Activated CD4-positive, alpha-beta T cell treated with anti-CD3 and anti-CD28 coated beads for 1 hour (primary cell): ENCODE measurements around the gene FAM124A.

Experiments
- DNase-seq: peaks from one replicate; pipeline ENCODE4 v3.0.0-alpha.2; 2020

The FAM124A gene

DNA sequence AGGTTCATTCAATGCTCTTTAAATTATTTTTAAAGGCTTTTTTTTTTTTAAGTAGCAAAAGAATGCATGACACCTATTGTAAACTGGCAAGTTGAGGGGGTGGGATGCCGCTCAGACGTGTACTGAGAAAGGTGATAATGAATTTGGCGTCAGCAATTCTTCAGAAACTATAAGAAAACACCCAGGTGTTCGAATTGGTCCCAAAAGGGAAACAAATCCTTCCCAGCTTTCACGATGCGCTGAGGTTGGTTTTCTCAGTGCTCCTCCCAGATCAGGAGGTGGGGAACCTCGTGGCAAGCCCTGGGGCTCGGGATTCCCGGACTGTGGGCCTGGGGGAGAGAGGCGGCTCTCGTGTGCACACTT is 543 bp upstream of the FAM124A start:
- DNase-seq, result no peak

DNA sequence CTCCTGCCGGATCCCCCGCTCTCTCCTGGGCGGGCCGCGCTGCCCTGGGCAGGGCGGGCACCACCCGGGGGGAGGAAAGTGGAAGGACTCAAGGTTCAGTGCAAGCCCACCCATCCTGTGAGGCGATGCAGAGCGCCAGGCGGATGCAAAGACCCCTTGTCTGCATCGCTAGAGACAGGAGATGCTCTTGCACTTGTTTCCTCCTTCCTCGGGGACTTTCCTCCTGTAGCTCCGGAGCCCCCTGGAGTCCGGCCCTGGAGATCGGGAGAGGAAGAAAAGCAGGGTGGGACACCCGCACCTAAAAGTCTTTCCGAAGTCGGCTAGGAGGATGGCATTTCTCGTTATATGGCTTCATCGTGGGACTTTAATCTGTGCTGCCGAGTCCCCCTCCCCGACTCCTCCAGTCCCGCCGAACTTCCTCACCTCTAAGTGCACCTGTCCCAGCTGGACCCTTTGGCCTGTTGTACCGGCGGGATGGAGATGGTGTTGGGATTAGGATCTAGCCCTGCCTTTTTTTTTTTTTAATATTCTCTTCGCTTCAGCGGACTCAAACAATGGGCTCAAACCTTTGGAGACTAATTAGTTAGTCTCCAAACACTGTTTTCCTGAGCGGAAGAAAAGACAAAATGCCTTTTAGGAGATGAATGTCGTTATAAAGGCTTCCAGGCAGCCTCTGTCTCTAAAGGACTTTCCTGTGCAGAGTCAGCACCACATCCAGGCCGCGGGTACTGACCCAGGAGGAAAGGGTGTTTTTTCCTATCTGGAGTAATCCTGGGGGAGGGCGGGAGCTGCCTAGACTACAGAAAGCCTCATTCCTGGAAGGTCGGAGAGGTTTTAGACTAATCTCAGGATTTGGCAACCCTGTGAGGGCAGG is 725 bp downstream of the FAM124A start:
- DNase-seq, result no peak

DNA sequence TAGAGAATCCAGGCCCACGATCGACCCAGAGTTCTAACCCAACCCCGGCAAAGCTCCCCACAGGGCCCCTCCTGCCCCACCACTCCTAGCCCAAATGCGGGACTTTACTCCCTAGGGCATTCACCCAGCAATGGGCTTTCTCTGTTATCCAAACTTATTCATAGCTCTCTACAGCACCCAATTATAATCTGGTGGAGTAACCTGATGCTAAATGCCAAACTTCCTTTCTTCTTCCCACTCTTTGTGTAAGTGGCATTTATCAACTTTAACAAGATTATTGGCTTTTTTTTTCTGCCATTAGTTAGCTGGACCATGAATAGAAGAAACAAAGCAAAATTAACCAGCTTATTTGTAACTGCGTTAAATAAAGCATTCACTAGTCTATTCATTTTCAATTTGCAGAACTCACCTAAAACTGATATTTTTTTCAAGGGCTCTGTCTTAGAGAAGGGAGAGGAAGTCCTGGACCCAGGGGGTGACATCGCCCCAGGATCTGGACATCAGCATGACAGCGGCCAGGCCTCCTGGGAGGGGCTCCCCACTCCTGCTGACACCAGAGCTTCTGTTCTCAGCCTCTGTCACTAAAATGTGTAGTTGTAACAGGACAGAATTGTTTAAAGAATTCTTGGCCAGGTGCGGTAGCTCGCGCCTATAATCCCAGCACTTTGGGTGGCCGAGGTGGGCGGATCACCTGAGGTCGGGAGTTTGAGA is 1.5 kb downstream of the FAM124A start:
- DNase-seq, result no peak

DNA sequence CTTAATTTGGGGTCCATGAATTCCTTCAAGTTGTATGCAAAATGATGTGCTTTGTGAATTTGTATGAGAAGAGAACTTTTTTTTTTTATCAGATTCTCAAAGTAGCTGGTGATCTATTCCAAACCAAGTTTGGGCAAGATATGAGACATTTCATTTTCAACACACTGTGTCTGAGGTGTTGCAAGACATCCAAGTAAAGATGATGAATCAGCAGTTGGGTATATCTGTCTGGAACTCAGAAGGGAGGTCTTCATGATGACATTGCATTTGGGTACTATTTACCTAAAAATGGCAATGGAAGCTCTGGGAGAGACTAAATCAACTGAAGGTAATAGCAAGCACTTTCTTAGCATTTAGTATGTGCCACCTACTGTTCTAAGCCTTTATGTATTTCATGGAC is 2.8 kb downstream of the FAM124A start:
- no peak for DNase-seq

DNA sequence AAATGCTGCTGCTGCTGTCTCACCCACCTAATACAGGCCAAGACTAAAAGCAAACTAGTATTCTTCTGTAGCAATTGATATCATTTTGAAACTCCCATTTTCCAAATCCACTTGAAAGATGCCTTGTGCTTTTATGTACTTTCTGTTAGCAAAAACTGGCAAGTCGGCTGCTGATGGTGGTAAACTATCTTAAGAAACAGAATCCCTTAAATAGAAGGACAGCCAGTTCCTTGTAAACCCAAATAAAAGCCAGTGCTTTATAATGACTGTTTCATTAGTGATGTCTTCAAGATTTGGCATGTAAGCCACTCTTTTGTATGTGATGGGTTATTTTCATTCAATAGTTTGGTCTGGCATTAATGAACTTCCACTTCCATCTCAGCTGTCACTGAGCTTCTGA is 5.2 kb downstream of the FAM124A start:
- no peak for DNase-seq

DNA sequence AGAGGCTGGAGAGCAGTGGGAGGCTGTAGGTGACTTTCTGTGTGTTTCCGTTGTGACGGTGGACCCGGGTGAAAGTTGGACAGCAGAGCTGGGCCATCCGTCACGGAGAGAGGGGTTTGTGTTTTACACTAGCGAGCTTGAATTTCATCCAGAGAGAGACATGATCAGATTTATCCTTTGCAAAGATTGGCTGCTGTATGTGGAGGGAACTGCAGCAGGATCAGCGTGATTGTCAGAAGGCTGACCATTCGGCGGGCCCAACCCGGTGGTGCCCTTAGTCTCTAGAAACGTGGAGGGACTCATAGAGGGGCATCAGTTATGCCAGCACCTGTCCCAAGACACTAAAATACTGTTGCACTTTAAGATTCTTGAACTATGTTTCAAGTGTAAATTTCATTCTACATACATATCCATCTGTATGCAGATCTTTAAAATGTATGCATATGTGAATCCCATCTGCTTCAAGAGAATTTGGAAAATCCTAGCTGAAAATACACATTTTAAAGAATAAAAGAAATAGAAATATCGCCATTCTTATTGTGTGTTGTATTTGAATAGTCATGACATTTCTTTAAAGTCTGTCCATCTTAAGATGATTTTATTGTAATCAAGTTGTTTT is 7.0 kb downstream of the FAM124A start:
- DNase-seq, result no peak

DNA sequence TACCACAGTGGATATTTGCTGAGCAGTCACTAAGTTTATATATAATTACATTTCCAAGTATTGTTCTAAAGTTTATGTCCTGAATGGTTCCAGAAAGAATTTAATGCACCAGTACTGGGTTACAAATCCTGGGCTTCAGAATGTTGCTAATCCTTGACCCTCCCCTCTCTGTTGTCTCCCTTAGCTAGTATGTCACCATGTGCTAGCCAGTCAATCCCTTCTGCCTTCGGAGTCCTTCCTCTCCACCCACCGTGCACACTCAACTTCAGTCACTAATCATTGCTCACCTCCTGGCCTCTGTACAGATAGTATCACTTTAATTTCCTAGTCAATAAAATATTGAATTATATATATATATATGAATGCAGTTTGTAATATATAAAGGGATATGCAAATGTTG is 7.5 kb downstream of the FAM124A start:
- DNase-seq, result no peak

DNA sequence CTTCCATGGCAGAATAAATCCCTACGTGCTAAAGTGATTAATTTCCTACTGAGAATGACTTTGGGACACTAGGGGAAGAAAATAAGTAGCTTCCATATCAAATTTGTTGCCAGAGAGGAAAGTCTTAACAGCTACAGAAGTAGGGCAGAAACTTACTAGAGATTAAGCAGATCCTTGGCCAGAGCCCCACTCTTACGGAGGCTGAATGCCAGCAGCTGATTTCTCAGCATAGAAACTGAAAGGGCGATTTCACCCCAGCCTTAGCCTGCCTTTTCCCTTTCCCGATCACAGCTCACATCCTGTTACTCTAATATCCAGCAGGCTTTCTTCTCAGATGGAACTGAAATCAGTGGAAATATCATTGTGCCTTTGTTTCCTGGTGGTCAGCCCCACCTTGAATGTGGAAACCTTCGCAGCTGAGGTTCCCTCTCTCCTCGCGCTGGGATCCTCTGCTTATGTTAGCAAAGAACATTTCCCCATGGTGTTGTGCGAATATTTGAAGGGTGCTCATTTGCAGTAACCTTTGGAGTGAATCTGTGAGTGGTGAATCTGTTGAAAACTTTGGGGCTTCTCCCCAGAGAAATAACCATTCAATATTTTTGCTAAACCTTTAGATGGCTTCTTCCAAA is 8.4 kb downstream of the FAM124A start:
- no peak for DNase-seq

DNA sequence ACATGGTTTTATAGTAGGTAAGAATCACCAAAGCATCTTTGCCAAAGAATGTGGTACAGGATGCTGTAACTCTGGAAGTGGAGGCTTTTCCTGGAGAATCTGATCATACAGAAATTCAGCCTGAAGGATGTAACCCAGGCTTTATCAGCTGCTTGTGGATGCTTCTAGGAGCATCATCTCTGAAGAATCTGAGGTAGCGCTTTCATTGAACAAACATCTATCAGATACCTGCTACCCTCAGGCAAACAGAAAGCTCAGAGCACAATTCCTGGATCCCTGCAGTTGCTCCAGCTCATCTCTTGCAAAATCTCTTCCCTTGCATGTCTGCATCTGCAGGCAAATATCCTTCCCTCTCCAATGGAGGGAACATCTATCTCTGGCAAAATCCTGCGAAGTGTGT is 9.3 kb downstream of the FAM124A start:
- no peak for DNase-seq

DNA sequence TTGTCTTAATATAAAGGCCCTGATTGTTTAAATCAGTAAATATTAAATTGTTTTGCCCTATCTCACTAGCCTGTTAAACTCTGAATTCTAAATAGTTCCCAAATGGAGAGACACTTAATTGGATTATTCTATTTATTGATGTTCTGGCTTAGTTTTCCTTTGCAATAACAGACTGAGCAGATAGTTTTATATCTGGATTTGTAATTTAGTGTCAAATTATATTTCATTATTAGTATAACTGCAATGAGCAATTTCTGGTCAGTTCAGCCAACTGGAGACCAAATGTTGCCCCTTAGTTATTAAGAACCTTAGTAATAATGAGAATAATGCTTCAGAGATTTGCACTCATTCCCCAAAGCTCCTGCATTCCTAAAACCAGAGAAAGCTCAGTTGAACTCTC is 10.1 kb downstream of the FAM124A start:
- DNase-seq, result no peak

DNA sequence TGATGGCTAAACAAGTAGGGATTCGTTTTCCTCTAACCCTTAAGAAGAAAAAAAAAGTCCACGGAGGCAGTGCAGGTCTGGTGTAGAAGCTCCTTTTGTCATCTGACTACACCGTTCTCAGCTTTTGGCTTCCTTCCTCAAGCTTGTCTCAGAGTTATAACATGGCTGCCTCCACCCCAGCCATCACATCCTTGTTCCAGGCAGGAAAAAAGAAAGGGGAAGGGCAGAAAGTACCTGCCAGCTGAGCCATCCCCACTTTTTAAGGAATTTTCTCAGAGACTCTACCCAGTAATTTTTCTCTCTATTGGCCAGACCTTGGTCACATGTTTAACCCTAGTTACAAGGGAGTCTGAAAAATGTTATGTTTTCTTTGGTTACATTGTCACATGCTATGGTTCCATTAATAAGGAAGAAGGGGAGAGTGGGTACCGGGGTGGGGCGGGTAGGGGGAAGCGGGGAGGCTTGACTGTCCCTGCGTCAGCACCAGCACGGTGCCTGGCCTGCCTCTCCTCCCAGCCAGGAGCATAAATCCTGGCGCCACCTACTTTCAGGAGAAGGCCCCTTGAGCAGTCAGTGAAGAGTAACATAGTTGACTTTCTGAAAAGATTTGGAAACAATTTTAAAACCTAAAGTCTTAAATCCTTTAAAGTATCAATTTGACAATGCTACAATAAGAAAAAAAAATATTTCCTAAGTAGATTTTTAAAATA is 11.1 kb downstream of the FAM124A start:
- no peak for DNase-seq

DNA sequence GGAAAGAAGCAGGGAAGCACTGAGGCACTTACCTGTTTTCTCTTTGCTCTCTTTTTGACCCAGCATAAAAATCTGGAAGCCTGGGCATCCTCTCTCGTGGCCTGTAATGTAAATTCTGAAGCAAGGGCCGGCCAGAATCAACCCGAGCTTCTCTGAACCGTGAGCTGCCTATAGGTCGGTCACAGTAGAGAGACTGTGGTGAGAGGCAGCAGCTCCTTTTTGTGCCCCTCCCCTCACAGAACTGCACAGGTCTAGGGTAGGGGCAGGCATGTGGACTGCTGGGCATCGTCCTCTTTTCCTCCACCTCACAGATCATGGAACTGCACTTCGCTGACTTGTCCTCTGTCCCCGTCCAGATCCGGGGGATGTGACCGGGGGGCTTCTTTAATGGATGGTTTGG is 12.5 kb downstream of the FAM124A start:
- no peak for DNase-seq

DNA sequence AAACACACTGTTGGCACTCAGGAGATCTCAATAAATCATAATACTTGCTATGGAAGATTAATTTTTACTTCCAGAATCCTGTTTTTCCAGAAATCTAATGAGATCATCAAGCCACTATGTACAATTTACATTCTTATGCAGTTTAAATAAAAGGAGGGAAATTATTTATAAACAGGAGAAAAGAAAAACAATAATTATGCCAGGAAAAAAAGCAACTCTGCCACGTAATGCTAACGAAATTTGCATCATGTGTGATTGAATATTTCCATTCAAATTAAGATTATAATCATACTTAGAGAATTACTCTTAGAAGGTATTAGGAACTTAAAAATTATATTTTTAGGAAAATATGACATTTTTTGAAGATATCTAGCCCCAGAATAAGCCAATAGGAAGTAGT is 13.0 kb downstream of the FAM124A start:
- DNase-seq, result no peak

DNA sequence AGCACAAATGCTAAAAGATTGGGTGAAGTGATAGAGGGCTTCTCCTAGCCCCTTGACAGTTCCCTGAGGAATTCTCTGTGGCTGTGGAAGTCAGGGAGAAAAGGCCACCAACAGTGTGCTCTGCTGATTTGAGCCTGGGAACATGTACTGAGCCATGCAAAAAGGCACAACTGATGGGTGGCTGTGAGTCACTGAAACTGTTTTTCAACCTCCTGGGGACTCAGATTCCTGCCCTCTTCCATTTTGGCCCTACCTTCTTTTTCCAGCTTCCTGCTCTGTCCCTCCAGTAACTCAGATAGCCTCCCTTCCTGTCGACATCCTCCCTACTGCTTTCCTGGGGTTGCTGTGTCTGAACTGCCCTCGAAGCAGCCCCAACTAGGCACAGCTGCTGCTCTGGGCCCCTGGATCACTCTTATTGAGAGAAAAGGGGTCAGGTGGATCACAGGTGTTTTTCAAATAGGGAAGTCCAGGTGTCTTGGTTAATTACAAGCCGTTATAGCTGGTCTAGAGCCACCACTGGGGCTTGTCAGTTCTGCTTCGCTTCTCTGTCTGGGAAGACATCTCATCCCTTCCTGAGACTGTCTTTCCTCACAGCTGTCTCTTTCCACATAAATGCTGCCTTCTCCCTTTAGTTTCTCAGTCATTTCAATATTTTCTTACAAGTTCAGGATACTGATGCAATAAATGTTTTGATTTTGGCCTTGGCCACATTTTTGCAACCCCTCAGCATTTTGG is 13.7 kb downstream of the FAM124A start:
- no peak for DNase-seq

DNA sequence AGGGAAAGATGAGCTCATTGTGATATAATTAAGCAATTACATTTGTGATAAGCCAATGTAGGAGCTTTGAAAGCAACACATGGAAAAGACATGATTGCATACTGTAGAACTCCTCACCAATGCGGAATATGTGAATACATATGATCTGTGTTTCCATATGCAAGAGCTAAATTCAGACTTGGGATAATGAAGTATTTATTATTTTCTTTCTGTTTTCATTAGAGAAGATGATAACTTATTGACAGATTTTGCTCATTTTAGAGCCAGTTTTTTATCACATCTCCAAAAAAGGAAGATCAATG is 14.2 kb downstream of the FAM124A start:
- DNase-seq, result no peak

DNA sequence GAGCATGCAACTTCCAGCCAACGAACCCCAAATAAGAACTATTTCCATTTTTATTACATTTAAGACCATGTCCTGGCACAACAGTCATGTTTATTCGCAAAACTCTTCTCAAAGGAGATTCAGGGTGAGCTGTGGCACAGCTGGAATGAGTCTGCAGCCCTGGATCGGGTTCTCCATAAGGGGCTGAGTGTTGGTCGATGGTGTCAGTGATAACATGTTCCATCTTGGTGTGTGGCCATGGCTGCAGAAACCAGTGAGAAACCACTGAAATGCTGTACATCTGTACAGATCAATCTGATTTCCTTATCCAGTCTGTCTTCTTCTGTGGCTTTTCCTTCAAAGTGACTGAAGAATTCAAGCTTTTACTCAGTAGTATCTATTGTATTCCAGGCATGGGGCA is 15.2 kb downstream of the FAM124A start:
- DNase-seq, result no peak

DNA sequence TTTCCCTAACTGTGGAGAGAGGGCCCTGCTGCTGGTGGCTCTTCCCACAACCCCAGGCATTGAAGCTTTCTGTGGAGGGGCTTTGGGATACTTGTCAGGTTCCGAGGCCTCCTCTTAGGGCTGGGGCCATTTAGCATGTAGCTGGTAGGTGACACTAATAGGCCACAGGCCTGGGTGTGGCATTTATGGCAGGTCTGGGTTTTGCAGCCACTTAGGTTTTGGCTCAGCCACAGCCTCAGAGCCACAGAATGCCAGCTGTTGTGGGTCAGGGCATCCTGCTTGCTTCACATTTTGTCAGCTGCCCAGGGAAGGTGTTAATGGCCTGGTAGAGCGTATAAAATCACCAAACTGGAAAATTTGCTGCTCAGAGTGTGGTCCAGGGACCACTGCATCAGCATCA is 15.7 kb downstream of the FAM124A start:
- no peak for DNase-seq

DNA sequence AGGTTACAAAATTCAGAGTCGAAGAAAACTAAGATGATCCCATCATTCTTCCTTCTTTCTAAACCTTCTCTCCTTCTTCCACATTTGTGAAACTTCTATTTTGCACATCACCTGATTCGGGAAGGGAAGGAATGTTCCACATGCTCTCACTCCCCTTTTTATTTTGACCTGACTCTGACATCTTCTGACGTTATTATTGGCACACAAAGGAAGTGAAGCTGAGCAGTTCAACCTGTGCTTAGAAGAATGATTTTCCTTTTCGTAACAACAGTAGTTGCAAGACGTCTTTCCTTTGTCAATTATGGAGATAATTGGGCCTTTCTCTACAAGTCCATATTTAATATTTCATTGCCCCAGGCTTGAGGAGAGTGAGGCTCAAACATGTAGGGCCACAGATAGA is 18.0 kb downstream of the FAM124A start:
- DNase-seq, result no peak

DNA sequence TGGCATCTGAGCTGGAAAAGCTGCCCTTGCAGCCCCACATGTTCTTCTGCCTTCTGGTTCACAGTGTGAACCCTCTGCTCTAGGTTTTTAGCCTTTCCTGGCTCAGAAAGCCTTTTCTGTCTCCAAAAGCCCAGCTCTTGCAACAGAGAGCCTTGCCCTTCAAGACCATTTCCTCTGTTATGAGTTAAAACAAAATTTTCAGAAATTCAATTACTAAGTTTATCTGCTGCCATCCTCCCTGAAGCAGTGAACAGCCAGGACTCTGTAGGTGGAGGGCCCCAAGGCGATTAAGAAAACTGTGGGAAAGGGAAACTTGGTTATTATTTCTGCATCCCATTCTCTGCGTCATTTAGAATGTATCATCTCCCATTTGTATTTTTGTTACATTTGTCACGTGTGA is 18.8 kb downstream of the FAM124A start:
- no peak for DNase-seq

DNA sequence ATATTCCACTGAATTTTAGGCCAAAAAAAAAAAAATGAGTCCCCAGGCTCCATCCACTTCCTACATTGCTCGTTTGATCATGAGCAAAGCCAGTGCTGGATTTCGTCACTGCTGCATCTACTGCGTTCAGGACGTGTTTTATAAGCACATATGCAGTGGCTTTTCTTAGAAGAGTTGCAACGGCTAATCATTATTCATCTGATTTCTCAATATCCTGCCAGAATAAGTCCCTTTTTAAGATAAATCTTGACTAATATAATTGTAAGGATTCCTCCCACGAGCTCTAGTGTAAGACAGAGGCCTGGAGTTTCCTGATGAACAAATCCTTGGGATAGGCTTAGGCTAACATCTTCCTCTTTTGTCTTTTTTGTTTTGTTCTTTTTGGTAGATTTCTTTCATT is 19.5 kb downstream of the FAM124A start:
- DNase-seq, result no peak

DNA sequence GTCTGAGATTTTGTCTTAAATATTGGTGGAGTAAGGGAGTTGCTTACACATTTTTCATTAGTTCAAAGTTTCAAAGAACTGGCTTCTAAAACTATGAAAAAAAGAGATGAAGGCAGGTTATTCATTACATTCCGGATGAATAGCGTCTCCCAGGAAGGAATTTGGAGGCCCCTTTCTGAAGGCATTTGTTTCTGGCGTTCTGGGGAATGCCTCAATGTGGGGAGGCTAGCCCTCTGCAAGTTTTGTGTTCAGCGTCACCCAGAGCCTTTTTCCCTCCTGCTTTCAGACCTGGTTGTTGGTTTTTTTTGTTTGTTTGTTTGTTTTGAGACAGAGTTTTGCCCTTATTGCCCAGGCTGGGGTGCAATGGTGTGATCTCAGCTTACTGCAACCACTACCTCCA is 21.0 kb downstream of the FAM124A start:
- DNase-seq, result no peak

DNA sequence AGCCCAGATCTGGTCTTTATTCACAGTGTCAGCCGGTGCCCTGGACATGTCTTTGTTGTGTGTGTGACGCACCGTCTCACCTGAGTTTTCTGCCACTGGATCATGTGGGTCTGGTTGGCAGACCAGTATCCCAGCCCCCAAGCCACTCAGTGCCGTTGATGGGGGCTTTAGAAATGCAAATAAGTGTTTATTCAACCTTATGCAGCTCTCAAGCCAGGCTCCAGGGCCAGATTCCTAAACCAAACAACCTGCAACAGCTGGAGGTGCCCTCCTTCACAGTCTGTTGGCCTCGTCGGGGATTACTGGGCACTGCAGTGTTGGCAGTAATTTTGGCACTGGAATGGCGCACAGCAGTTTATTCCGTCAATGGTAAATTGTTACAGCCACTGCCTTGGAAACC is 21.6 kb downstream of the FAM124A start:
- no peak for DNase-seq
